PC-3 (cell line): ENCODE data around the gene TXNL4B. TPM values are rescaled to one million over a fixed set of nuclear protein-coding genes. Genes with fewer than 3 reads are reported as not detected.

ENCODE experiments used
- ATAC-seq: fragments of 200-7000 bp; cut with Tn5 transposase; 2 replicates; pipeline ENCODE4 v1.9.1; 2020; ENCODE audit warnings: mild to moderate bottlenecking, moderate library complexity
- BruUV-seq: library from RNA; stranded (reverse); fragments of 400-500 nt; replicated peaks from 2 replicates; lab custom pipeline; 2021; lab: Mats Ljungman, UMichigan
- CTCF ChIA-PET: fragments of 300-600 bp; sonication (Branson Sonifier 250); formaldehyde crosslinking; loops from one replicate; lab custom pipeline; 2022; ENCODE audit warnings: antibody characterized with exemption; lab: Charles Lee
- POLR2A ChIA-PET: fragments of 300-600 bp; sonication (Branson Sonifier 250); formaldehyde crosslinking; loops from one replicate; lab custom pipeline; 2022; ENCODE audit warnings: antibody characterized with exemption; ENCODE audit not compliant: unreplicated experiment; lab: Charles Lee
- DNase-seq: peaks from one replicate; pipeline ENCODE4 v3.0.0-alpha.2; 2015
- H2AFZ ChIP-seq: fragments of 300-600 bp; sonication (generic); 2 replicates; pipeline ENCODE4 v1.6.0; 2016; ENCODE audit warnings: antibody characterized with exemption, low read length
- H3F3A ChIP-seq: fragments of 300-600 bp; sonication (generic); one replicate; pipeline ENCODE4 v1.6.0; 2017; ENCODE audit warnings: antibody characterized with exemption, low read length, control low read depth, mild to moderate bottlenecking; ENCODE audit not compliant: unreplicated experiment
- H3K27ac ChIP-seq: fragments of 300-600 bp; sonication (generic); 2 replicates; pipeline ENCODE4 v1.5.1; 2016; ENCODE audit warnings: mild to moderate bottlenecking, low read length
- H3K27me3 ChIP-seq: fragments of 300-600 bp; sonication (generic); 2 replicates; pipeline ENCODE4 v1.6.1; 2016; ENCODE audit warnings: low read length, mixed read lengths
- H3K36me3 ChIP-seq: fragments of 300-600 bp; sonication (generic); 2 replicates; pipeline ENCODE4 v1.6.1; 2016; ENCODE audit warnings: low read depth, mixed run types, low read length, mixed read lengths
- H3K4me1 ChIP-seq: fragments of 300-600 bp; sonication (generic); 2 replicates; pipeline ENCODE4 v1.5.1; 2016; ENCODE audit warnings: low read length; ENCODE audit not compliant: insufficient read depth
- H3K4me2 ChIP-seq: fragments of 300-600 bp; sonication (generic); 2 replicates; pipeline ENCODE4 v1.6.0; 2016; ENCODE audit warnings: low read length
- H3K4me3 ChIP-seq: fragments of 300-600 bp; sonication (generic); 2 replicates; pipeline ENCODE4 v1.5.1; 2016; ENCODE audit warnings: mild to moderate bottlenecking, low read length, mixed read lengths
- H3K79me2 ChIP-seq: fragments of 300-600 bp; sonication (generic); 2 replicates; pipeline ENCODE4 v1.6.1; 2017; ENCODE audit warnings: low read length, mixed read lengths
- H3K9ac ChIP-seq: fragments of 300-600 bp; sonication (generic); 2 replicates; pipeline ENCODE4 v1.6.0; 2016; ENCODE audit warnings: mild to moderate bottlenecking, low read length
- H3K9me2 ChIP-seq: fragments of 300-600 bp; sonication (generic); replicated peaks from 2 replicates; pipeline ENCODE4 v1.6.1; 2016; ENCODE audit warnings: mixed run types, low read length, mixed read lengths
- H3K9me3 ChIP-seq: fragments of 300-600 bp; sonication (generic); 2 replicates; pipeline ENCODE4 v1.6.1; 2016; ENCODE audit warnings: low read length, mixed read lengths
- H4K20me1 ChIP-seq: fragments of 300-600 bp; sonication (generic); 2 replicates; pipeline ENCODE4 v1.6.1; 2016; ENCODE audit warnings: low read length, mixed read lengths
- EZH2 ChIP-seq: fragments of 300-600 bp; sonication (generic); IDR thresholded peaks from one replicate; pipeline ENCODE4 v1.6.1; 2017; ENCODE audit warnings: antibody characterized with exemption, mild to moderate bottlenecking, low read length; ENCODE audit not compliant: unreplicated experiment
- EZH2phosphoT487 ChIP-seq: fragments of 300-600 bp; sonication (generic); IDR thresholded peaks from 2 replicates; pipeline ENCODE4 v1.6.1; 2018; ENCODE audit warnings: mild to moderate bottlenecking, antibody characterized with exemption, low read length, borderline replicate concordance
- intact Hi-C: fragments of 100-400 bp; cut with micrococcal nuclease; formaldehyde crosslinking; loops from 2 replicates; pipeline ENCODE4 v1.9.0; 2023
- total RNA-seq: library from RNA; depleted of rRNA; stranded (reverse); fragments of >200 nt; gene quantifications from 2 replicates; pipeline ENCODE4 v1.2.3, GENCODE V29; 2014
- TF ChIP-seq, protein P1 (sequence below): fragments of 300-600 bp; sonication (generic); conservative IDR thresholded peaks from 2 replicates; pipeline ENCODE4 v1.5.1; 2017; ENCODE audit warnings: antibody characterized with exemption, low read depth, mild to moderate bottlenecking, low read length

The TXNL4B gene
- total RNA-seq, 1 experiment from 2014 or later: 9.6 TPM

DNA sequence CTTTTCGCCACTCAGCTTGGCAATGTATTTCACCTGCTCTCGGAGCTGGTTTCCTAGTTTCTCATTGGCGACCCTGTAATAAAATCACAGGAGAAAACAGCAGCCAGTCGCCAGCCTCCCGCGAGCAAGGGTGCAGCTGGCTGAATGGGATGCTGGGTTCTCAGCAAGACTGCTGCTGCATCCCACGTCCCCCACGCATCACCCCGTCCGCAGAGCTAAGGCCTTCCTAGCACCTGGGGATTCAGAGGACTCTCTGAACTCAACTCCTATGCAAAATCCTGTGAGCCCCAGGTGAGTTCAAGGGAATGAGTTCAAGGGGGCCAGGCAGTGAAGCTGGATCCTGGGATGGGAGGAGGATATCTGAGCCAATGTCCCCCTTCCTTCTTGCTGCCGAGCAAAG lies 29.5 kb upstream of the TXNL4B start:
- no TSS peak for BruUV-seq
- Histone ChIP-seq H3K9ac (no peak overlapping the region), H3K9me2 (no peaks in the 10 kb centered on the region), H3F3A (no peaks in the 10 kb centered on the region), H3K9me3 (no peaks in the 10 kb centered on the region), H3K27me3 (no peaks in the 10 kb centered on the region), H3K4me1 (no peaks in the 10 kb centered on the region), H3K27ac (no peak overlapping the region), H2AFZ (no peak overlapping the region), H3K36me3 (no peaks in the 10 kb centered on the region), H3K4me3 (no peak overlapping the region), H3K4me2 (no peak overlapping the region), H3K79me2 (no peaks in the 10 kb centered on the region), H4K20me1 (no peaks in the 10 kb centered on the region)
- CTCF ChIA-PET: no interaction called here
- intact Hi-C loops: loop anchor here (10.0 kb wide), 1 partner anchor 1752 kb away; no protein-coding TSS in a partner anchor
- no peak for DNase-seq
- TF ChIP-seq EZH2: no peak
- no peak for TF ChIP-seq EZH2phosphoT487
- TF ChIP-seq, protein P1, sequence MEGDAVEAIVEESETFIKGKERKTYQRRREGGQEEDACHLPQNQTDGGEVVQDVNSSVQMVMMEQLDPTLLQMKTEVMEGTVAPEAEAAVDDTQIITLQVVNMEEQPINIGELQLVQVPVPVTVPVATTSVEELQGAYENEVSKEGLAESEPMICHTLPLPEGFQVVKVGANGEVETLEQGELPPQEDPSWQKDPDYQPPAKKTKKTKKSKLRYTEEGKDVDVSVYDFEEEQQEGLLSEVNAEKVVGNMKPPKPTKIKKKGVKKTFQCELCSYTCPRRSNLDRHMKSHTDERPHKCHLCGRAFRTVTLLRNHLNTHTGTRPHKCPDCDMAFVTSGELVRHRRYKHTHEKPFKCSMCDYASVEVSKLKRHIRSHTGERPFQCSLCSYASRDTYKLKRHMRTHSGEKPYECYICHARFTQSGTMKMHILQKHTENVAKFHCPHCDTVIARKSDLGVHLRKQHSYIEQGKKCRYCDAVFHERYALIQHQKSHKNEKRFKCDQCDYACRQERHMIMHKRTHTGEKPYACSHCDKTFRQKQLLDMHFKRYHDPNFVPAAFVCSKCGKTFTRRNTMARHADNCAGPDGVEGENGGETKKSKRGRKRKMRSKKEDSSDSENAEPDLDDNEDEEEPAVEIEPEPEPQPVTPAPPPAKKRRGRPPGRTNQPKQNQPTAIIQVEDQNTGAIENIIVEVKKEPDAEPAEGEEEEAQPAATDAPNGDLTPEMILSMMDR: no peak
- POLR2A ChIA-PET: no interaction called here
- no peak for ATAC-seq

DNA sequence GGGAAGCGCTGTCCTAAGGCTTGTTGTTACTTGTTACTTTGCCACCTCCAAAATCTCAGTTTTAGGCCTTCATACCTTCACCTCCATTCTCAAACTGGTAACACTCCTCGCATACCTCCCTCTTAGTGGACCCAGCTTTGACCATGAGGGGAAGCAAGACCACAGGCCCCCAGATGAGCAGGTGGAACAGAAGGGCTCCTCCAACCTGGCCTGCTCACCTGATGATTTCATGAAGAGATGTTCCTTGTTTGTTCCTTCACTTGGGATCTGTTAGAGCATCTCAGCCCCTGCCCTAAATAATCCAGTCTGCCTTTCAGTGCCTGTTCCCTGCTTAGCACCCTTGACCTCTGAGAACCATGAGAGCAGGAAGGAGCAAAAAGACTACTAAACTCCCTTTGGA lies 28.9 kb upstream of the TXNL4B start:
- Histone ChIP-seq H3K27me3 (no peaks in the 10 kb centered on the region), H3K4me2 (no peak overlapping the region), H3F3A (no peaks in the 10 kb centered on the region), H3K9me2 (no peaks in the 10 kb centered on the region), H3K79me2 (no peaks in the 10 kb centered on the region), H4K20me1 (no peaks in the 10 kb centered on the region), H3K9ac (no peak overlapping the region), H3K9me3 (no peaks in the 10 kb centered on the region), H3K4me1 (no peaks in the 10 kb centered on the region), H2AFZ (no peak overlapping the region), H3K4me3 (no peak overlapping the region), H3K36me3 (no peaks in the 10 kb centered on the region), H3K27ac (no peak overlapping the region)
- no peak for ATAC-seq
- intact Hi-C loops: loop anchor here (10.0 kb wide), 1 partner anchor 1752 kb away; no protein-coding TSS in a partner anchor
- BruUV-seq: no TSS peak
- TF ChIP-seq EZH2phosphoT487: no peak
- TF ChIP-seq, protein P1: no peak
- ChIA-PET POLR2A (no interaction called here), CTCF (no interaction called here)
- no peak for DNase-seq

DNA sequence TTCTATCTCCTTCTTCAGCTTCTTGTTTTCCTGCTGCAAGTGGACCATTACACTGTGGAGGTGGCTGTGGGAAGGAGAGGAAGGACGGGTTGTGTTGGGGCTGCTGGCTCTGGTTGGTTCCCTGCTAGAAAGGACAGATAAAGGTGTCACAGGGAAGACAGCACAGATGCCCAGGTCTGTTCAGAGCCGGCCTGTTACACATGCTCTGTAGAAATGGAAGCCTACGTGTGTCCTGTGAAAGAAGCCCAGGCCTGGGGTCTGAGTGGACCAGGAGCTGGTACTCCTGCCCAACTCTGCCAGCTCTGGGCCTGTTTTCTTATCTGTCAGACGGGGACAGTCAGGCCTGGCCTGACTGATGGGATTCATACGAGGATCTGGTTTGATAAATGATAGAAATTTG lies 26.6 kb upstream of the TXNL4B start:
- Histone ChIP-seq H2AFZ (no peak overlapping the region), H3K4me2 (no peak overlapping the region), H3K4me3 (no peak overlapping the region), H3K9me3 (no peaks in the 10 kb centered on the region), H3K27ac (no peak overlapping the region), H4K20me1 (no peaks in the 10 kb centered on the region), H3K9ac (no peak overlapping the region), H3K27me3 (no peaks in the 10 kb centered on the region), H3K4me1 (no peaks in the 10 kb centered on the region), H3K36me3 (no peaks in the 10 kb centered on the region), H3K79me2 (no peaks in the 10 kb centered on the region), H3K9me2 (no peaks in the 10 kb centered on the region), H3F3A (no peaks in the 10 kb centered on the region)
- ATAC-seq (no peak), DNase-seq (no peak)
- POLR2A ChIA-PET: no interaction called here
- no TSS peak for BruUV-seq
- intact Hi-C loops: loop anchor here (10.0 kb wide), 1 partner anchor 1755 kb away; no protein-coding TSS in a partner anchor
- TF ChIP-seq, protein P1: no peak
- TF ChIP-seq EZH2 (no peak), EZH2phosphoT487 (no peak)
- CTCF ChIA-PET: no interaction called here
